Activated T-cell treated with anti-CD3 and anti-CD28 coated beads for 24 hours (primary cell): Measurements from ENCODE around the gene DPP10.
"Not testable (repeated sequence)": the region's sequence is repeated elsewhere in the genome, so short reads cannot be mapped to it uniquely, and the experiment has no call there.

Source experiments
- DNase-seq: peaks from one replicate; pipeline ENCODE4 v3.0.0-alpha.2; 2020; ENCODE audit warnings: low read depth

The DPP10 gene

DNA sequence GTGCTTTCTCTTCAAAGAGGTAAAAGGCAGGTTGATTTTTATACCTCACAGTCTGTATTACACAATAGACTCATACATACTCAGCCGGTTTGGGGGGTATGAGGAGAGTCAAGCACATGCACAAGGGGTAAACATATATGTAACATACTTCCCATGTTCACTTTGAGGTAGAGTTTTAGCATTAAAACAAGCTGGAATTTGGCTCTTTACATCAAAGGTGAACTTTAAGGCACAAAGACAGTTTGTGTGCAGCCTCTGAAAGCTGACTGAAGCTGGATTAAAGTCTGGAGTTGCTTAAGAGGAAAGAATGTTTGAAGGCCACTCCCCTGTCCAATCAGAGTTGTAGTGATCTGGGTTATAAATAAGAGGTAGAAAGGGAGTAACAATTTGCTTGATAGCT, 282.0 kb downstream of the DPP10 start:
- no peak for DNase-seq

DNA sequence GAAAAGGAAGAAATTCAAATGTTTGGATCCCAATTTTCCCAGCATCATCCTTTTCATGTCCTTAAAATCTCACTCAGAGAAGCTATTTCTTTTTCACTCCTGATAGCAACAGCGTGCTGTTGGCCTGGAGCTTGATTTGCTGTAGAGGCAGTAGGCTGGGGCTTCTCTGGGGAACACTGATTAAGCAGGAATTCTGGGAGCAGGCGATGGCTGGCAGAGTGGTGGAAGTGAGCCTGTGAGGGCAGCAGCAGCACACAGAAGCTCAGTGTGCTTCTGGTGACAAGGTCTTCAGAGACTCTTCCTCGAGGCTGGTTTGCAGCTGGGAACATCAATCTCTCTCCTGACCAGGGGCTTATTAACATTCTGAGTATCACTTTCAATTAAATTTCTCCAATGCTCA, 284.6 kb downstream of the DPP10 start:
- no peak for DNase-seq

- no peak for DNase-seq
Observed at GRCh38 chr2:114728372-114728771, 285.9 kb downstream of the DPP10 start.

DNA sequence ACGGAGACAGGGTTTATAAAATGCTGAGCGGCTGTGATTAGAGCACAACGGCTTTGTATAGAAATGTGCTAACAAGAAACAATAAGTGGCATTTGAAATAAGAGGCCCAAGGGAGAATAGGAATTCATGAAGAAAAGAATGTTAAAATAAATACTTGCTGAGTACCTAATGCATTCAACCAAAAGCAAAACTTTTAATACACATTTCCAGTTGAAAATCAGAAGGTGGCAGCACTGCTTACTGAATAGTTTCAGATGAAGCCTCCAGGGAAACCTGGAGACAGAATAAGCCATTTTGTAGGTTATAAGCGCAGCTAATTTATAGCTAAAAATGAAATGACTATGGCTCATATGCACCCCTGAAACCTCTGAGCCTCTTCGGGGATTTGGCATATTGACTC, 286.6 kb downstream of the DPP10 start:
- no peak for DNase-seq

GRCh38 chr2:114735126-114735525, 292.7 kb downstream of the DPP10 start:
- no peak for DNase-seq

- no peak for DNase-seq
Observed at GRCh38 chr2:114742245-114742644, 299.8 kb downstream of the DPP10 start.

DNA sequence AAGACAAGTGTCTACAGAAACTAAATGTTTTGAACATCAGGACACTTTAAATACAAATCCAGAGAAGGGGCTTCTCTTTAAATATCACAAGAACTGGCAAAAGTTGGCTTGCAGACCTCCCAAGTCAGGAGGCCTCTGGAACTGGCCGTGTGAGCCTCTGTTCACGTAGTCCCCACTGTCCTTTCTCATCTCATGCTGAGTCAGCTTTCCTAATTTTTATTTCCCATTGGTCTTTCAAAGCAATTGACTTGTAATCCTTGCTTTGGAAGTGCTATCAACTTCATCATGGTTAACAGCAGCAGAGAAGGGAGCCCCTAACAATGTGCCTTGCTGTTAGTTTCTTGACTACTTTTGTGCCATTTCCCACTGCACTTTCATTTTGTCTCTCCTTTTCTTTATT, 303.3 kb downstream of the DPP10 start:
- no peak for DNase-seq

DNA sequence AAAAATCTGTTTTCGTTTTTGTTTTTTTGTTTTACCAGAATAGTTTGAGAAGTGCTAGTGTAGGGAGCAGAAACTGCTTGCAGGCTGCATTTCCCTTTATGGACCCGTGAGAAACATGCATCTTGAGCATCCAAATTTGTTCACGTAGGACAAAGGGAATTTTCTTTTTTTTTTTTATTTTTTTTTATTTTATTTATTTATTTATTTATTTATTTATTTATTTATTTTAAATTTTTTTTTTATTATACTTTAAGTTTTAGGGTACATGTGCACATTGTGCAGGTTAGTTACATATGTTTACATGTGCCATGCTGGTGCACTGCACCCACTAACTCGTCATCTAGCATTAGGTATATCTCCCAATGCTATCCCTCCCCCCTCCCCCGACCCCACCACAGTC, 305.7 kb downstream of the DPP10 start:
- not testable (repeated sequence) for DNase-seq

DNA sequence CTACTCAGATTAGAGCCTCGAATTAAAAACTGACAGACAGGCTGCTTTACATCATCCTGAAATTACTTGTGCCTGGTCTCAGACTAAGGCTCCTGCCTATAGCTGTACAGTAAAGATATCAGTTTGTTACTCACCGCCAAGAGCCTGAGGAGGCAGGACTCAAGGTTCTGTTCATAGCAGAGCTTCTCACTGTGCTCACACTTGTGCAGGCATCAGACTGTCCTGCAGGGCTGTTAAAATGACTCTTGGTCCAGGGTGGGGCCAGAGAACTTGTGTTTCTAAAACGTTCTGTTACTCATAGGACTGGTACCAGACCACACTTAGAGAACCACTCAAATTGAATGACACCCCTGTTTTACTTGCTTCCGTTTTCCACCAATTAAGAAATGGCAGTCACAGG, 310.0 kb downstream of the DPP10 start:
- no peak for DNase-seq

- no peak for DNase-seq
Observed at GRCh38 chr2:114753145-114753544, 310.7 kb downstream of the DPP10 start.

DNA sequence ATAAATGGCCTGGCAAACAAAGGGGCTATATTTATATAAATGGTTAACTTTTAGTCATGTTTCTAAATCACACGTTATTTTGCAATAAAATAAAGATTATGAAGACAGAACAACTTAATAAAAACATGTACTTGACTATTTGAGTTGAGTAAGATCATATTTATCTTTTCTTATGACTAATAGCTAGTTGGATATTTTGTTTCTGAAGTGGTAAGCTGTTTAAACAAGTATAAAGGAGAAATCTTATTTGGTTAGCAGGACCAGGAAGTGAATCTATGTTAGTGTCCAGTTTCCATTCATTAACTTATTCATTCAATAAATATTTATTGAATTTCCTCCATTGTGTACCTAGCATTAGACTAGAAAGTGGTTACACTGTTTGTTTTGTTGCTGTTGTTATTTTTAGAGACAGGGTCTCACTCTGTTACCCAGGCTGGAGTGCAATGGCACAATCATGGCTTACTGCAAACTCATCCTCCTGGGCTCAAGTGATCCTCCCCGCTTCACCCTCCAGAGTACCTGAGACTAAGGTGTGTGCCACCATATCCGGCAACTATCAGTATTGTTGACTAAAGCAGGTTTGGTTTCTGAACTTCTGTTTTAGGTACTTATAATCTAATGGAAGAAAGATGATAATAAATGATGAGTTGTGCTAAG, 312.6 kb downstream of the DPP10 start:
- DNase-seq, result no peak

DNA sequence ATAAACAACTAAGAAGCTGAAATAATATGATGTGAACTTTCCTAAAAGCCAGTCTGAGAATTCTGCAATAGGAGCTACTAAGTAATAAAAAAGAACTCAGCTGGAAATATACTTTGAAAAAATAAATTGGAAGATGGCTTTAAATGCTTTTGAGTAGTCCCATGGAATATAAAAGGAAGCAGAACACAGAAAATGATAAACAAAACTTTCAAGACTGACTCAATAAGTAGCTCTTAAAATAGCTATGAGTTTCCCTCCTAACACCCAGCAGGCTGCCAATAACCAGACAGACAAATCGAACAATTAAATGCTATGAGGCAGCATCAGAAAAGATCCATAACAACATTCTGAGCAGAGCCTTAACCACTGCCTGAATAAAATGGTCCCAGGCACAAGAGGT, 319.9 kb downstream of the DPP10 start:
- no peak for DNase-seq

GRCh38 chr2:114762986-114763385, 320.5 kb downstream of the DPP10 start:
- DNase-seq, result no peak

GRCh38 chr2:114769110-114769509, 326.7 kb downstream of the DPP10 start:
- DNase-seq, result no peak

DNA sequence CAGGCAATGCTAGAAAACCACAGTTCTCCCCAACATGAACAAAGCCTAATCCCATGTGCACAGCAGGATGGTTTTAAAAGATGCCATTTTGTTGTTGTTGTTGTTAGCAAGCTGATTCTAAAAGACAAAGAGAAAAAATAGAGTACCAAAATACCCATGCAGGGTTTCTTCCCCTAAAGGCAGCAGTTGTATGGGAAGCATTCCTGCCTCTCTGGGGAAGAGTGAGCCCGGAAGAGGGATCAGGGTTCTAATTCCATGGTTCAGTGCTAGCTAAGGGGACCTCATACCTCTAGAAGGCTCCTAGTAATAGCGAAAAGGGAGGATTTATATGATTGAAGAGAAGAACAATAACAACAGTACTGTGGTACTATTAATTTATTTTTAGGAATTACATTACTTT, 327.6 kb downstream of the DPP10 start:
- no peak for DNase-seq

GRCh38 chr2:114784046-114784445, 341.6 kb downstream of the DPP10 start:
- DNase-seq, result no peak

DNA sequence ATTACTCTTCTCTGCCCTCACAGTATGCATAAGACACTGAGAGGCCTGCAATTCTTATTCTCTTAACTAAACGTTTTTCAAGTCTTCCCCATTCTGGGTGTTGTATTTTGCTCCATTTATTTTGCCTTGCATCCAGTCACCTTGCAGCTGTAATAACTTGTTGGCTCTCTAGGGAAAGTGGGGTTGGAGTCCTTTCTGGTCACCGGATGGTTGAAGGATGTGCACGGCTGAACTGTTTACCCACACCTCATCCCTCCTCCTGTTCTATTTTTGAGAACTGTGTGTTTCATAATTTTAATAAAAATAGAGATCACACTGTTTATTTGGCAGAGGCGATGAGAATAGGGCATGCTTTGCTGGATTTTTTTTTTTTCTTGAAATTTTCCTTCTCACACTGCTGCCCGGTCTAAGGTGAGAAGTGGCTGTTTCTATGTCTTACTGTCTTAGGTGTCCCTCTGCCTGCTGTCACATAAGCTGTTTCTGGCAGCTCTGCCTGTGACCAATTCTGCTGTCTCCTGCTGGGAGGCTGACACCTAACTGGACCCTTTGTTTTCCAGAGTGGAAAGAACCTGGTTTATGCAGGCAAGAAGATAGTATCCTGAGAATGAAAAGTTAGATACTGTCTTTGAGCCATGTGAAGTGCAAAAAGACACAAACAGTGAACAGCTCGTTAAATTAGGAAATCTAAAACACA, 342.6 kb downstream of the DPP10 start:
- DNase-seq, result no peak

DNA sequence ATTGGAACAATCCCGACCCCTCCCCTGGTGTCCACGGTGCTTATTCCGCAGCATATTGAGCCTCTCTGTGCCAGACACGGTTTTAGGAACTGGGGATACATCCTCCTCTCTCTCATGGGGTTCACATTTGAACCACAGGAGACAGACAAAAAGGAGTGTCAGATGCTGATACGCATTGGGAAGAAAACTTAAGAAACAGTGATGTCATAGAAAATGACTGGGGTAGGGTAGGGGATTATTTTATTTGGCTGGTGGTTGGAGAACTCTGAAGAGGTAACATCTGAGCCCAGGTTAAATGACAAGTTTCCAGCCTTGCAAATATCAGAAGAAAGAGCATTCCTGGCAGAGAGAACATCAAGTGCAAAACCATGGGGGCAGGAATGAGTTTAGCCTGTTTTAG, 344.5 kb downstream of the DPP10 start:
- no peak for DNase-seq

DNA sequence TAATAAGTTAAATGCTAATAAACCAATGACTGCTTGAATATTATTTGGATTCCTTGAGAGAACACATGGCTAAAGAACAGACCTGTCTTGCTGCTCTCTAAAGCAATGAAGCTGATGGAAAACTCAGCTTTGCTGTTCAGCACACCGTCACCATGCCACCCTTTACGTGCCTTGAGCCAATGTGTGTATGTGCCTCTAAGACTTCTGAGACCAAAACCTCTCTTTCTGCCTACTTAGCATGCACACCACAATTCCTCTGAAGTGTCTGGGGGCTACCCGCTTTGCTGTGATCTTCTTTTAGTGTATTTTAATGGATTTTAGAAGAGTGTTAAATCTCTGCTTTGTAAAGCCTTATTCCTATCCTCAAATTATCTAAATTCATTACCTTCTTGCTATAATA, 345.0 kb downstream of the DPP10 start:
- no peak for DNase-seq

DNA sequence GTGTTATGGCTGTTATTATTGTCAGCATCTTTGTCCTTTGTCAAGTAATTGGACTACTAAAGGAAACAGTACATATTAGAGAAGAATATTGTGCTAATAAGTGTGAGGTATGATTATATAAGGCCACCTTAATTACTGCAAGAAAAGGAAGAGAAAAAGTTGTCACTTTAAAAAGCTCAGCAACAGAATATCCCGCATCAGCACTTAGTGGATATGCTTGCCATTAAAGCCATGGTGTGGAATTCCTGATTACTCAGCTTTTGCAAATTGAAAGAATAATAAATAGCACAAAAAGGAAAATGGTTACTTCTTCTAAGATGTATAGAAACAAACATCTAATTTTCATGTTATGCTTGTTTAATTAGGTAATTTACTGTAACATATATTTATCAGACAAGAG, 347.5 kb downstream of the DPP10 start:
- DNase-seq, result no peak

GRCh38 chr2:114797540-114797939, 355.1 kb downstream of the DPP10 start:
- no peak for DNase-seq

DNA sequence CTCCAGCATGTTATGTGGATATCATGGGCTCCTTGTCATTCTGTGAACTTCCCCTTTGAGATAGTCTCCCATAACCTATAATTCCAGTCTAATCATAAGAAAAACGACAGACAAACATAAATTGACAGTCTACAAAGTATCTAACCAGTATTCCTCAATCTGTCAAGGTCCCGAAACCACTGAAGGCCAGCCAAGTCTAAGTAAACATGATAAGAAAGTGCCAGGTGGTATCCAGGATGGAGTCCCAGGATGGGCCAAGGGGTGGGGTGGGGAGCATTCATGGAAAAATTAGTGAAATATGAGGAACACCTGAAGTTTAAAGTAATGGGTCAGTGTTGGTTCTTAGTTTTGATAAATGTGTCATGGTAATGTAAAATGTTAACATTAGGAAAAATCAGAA, 355.5 kb downstream of the DPP10 start:
- no peak for DNase-seq

GRCh38 chr2:114800371-114800770, 357.9 kb downstream of the DPP10 start:
- DNase-seq, result no peak

DNA sequence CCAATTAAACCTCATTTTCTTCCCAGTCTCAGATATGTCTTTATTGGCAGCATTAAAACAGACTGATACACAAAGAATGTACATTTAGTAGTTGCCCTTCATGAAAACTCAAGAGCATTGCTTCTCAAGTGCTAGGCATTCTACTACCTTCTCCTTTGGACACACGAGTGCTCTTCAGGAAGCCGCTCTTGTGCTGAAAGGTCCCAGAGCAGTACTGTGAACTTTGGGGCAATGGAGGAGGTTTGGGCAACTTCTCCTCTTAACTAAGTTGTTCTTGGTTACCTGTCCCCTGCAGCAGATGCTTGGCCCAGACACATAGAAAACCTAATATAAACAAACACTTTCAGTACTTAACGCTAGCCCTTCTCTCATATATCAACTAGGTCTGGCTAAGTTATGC, 362.8 kb downstream of the DPP10 start:
- DNase-seq, result no peak
